Chondrocyte (in vitro differentiated cells): ENCODE data around the gene MLKL. TPM values are rescaled to one million over a fixed set of nuclear protein-coding genes. Genes with fewer than 3 reads are reported as not detected.
A peak's percentile ranks its signal among the peaks of the same experiment; 100 is the strongest.

ENCODE experiments used
- DNase-seq: peaks from one replicate; pipeline ENCODE4 v3.0.0; 2021; ENCODE audit warnings: mixed read lengths, low spot score
- H3K27ac Mint-ChIP-seq: one replicate; pipeline ENCODE4 v1.8.0; 2021; ENCODE audit warnings: mild to moderate bottlenecking, moderate library complexity, mixed read lengths; ENCODE audit not compliant: unreplicated experiment
- H3K27me3 Mint-ChIP-seq: 2 replicates; pipeline ENCODE4 v1.8.0; 2021; ENCODE audit warnings: low read depth, mixed read lengths
- H3K36me3 Mint-ChIP-seq: 2 replicates; pipeline ENCODE4 v1.8.0; 2021; ENCODE audit warnings: low read depth, mixed read lengths
- H3K4me1 Mint-ChIP-seq: 2 replicates; pipeline ENCODE4 v1.8.0; 2021; ENCODE audit warnings: low read depth, mild to moderate bottlenecking, mixed read lengths
- H3K4me3 Mint-ChIP-seq: one replicate; pipeline ENCODE4 v1.8.0; 2021; ENCODE audit warnings: mild to moderate bottlenecking, moderate library complexity, mixed read lengths; ENCODE audit not compliant: unreplicated experiment
- H3K9me3 Mint-ChIP-seq: 2 replicates; pipeline ENCODE4 v1.8.0; 2021; ENCODE audit warnings: low read depth, mixed read lengths
- CTCF ChIP-seq: fragments of 200-600 bp; sonication (generic); IDR thresholded peaks from 2 replicates; pipeline ENCODE4 v1.5.0; 2021; ENCODE audit warnings: antibody characterized with exemption, mild to moderate bottlenecking, moderate library complexity
- total RNA-seq: library from RNA; stranded (reverse); gene quantifications from 3 replicates; pipeline ENCODE4 v1.2.1, GENCODE V29; 2021

MLKL gene
- total RNA-seq, 1 donor from 2014 or later: 2.7 TPM

GRCh38 chr16:74650966-74651567, 49.6 kb downstream of the MLKL start:
- no peak overlapping the region for H3K4me3 Mint-ChIP-seq
- H3K27me3 Mint-ChIP-seq: no peaks in the 10 kb centered on the region
- TF ChIP-seq CTCF: peak; percentile 87
- peaks cover 65% of the 10 kb centered on the region for H3K4me1 Mint-ChIP-seq
- H3K9me3 Mint-ChIP-seq: no peaks in the 10 kb centered on the region
- H3K27ac Mint-ChIP-seq: peak overlapping the region; percentile 57
- H3K36me3 Mint-ChIP-seq: peaks cover 9% of the 10 kb centered on the region
- no peak for DNase-seq

DNA sequence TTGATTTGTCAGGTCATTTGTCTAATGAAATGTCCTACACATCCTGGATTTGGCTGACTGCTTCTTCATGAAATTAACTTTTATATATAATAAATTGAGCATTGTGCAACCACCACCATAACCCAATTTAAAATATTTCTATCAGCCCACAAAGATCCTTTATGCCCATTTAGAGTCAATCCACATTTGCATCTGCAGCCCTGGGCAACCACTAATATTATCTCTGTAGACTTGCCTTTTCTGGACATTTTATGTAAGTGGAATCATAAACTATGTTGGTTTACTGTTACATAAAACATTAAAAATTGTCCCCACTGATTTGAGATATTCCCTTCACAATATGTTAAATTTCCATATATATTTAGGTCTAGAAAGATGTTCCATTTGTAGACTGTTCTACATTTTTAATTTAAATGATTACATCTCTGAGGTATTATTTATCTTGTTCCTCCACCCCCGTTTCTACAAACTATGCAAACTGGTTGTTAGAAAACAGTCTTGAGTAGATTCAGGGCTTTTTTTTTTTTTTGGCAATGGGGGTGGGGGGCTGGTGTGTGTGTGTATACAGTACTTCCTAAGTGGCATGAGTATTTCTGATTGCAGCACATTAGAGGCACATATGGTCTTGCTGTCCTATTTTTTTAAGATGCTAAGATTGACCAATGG, 50.7 kb downstream of the MLKL start:
- H3K27me3 Mint-ChIP-seq: no peaks in the 10 kb centered on the region
- no peak overlapping the region for H3K4me3 Mint-ChIP-seq
- H3K36me3 Mint-ChIP-seq: peaks cover 9% of the 10 kb centered on the region

DNA sequence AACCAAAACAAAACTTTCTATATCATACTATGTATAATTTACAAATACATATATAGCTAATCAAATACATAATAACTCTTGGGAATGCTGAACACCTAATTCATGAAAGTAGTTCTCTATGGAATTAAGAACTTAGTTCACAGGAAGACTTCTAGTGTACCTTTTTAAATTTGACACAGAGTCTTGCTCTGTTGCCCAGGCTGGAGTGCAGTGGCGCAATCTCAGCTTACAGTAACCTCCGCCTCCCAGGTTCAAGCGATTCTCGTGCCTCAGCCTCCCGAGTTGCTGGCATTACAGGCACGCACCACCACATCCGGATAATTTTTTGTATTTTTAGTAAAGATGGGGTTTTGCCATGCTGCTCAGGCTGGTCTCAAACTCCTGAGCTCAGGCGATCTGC, 58.7 kb downstream of the MLKL start:
- Mint-ChIP-seq H3K4me1 (peaks cover 25% of the 10 kb centered on the region), H3K36me3 (peaks cover 17% of the 10 kb centered on the region), H3K27ac (no peak overlapping the region), H3K27me3 (no peaks in the 10 kb centered on the region), H3K4me3 (no peak overlapping the region), H3K9me3 (no peaks in the 10 kb centered on the region)
- DNase-seq: no peak
- no peak for TF ChIP-seq CTCF

More for the DNA sequence above, 50.7 kb downstream of the MLKL start:
- Mint-ChIP-seq H3K4me1 (peaks cover 69% of the 10 kb centered on the region), H3K27ac (peak overlapping the region; percentile 43), H3K9me3 (no peaks in the 10 kb centered on the region)
- TF ChIP-seq CTCF: no peak
- DNase-seq: no peak

DNA sequence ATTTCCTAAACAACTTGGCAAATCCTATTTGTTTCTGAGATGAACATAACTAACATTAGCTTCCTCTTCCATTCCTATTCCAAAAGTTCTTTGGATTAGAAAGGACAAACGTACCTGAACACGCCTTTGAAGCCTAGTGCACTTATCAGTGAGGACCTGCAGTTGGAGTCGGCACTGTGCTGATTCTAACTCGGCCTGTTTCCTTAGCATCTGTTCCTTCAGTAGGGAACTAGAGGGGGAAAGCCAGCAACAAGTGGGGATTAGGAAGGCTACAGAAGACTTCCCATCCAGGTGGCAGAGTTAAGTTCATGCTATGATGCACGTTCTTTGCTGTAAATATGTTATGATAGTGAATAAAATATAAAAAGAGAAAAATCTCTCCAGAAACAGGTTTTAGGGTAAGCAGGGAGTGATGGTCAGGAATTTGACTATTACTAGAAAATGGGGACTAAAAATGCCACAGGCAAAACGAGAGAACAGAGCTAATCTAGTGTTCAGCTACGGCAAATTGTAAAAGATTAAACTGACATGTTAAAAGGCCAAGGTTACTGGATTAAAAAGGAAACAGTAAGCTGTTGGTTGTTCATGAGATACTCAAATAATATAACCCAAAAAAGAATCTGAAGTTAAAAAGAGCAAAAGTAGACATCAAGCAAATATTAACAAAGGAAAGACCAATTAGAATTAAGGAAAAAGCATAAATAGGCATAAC, 62.8 kb downstream of the MLKL start:
- Mint-ChIP-seq H3K27ac (peak overlapping the region; percentile 45), H3K4me3 (no peak overlapping the region), H3K27me3 (no peaks in the 10 kb centered on the region), H3K36me3 (peaks cover 9% of the 10 kb centered on the region), H3K4me1 (no peaks in the 10 kb centered on the region), H3K9me3 (no peaks in the 10 kb centered on the region)
- no peak for DNase-seq
- TF ChIP-seq CTCF: no peak

- Mint-ChIP-seq H3K4me1 (no peaks in the 10 kb centered on the region), H3K27ac (no peak overlapping the region), H3K36me3 (peaks cover 19% of the 10 kb centered on the region), H3K9me3 (no peaks in the 10 kb centered on the region), H3K4me3 (no peak overlapping the region), H3K27me3 (no peaks in the 10 kb centered on the region)
- no peak for DNase-seq
- TF ChIP-seq CTCF: no peak
Observed at GRCh38 chr16:74635303-74635702, 65.4 kb downstream of the MLKL start.
